SIG-M5 treated with dmso at 0.1 percent for 504 hours (cell line): ENCODE results near the gene GPR55.
A peak's percentile ranks its signal among the peaks of the same experiment; 100 is the strongest.
"Not testable (repeated sequence)": the region's sequence is repeated elsewhere in the genome, so short reads cannot be mapped to it uniquely, and the experiment has no call there.

ENCODE experiments used
- DNase-seq: peaks from one replicate; lab custom pipeline; 2025; ENCODE audit not compliant: unreplicated experiment; lab: John Stamatoyannopoulos, UW

The GPR55 gene

DNA sequence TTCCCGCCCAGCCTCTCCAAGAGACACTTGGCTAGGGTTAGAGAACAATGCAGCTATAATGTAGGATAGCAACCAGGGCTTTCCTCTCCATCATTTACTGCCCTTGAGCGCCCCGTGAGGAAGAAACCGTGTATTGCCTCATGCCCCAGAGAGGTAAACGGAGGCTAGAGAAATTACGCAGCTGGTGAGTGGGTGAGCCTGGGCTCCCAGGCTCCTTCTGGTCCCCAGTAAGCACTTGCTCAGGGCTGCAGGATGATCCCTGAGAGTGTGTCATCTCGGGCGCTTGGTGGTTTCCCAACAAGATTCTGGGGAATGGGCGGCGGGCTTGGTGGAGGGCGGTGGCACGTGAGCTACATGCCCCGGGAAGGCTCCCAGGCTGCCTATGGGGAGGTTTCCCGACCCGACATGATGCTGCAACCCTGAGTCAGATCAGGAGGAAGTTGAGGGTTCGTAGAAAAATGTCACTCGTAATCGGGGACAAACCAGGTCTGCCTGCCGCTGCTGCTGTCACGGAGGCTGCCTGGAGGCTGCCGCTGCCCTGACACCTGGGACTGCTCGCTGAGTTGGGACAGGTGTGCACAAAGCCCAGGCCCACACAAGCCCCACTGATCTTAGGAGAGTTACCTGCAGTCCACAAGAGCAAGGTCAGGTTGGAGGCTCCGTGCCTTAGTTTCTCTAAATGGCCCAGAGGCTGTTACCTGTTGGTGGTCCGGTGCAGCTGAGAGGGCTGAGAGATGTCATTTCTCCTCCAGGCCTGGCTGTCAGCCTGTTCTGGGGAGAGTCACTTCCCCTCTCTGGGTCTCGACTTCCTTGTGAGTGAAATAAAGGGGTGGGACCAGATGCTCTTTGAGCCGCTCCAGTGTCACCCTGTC, at the start of gene GPR55:
Gene GPR55, minus strand, starts transcription at position 773 of the 872 bp plus-strand sequence. CDS start 14,280 bp downstream, outside the sequence.
- peak; percentile 79 for DNase-seq

DNA sequence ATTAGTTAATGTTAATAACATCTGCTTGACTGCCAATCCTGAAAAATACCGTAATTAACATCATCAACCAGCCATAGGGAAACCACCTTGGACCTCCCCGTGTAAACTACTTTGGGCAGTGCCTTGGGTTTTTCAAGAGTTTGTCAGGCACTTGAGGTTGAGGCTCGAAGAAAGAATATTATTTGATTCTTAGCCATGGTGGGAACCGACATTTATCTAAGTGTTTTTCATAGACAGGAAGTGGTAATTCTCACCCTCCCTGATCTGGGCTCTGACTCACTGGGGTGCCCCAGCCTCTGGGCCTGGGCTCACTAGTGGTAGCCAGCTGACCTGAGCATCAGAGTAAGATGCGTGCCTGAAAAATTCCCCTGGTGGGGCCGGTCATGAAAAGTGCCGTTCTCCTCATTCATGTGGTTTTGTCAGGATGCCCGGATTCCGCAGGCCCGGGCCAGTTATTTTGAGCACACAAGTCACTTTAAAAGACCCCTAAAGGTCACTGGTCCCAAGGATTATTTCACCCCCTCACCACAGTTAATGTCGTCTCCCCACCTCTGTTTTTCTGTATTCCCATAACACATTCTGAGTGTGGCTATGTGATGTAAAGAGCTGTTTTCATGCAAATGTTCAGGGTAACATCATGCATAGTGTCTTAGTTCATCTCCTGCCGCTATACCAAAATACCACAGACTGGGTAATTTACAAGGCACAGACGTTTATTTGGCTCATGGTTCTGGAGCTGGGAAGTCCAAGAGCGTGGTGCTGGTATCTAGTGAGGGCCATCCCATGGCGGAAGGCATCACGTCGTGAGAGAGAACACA, 49.3 kb upstream of the GPR55 start:
- no peak for DNase-seq

- DNase-seq: no peak
These were observed 47.0 kb upstream of the GPR55 start for GRCh38 chr2:230972046-230972445.

DNA sequence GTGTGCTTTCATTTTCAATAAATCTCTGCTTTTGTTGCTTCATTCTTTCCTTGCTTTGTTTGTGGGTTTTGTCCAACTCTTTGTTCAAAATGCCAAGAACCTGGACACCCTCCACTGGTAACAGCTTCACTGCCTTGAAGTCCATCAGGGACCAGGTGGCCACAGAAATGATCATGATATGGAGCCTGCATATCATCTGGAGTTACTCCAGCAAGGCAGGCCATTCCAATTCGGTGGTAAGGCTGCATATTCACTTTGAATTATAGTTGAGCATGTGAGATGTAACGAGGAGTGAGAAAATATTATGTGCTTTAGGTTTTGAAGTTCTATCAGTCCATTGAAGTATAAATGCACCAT, 44.6 kb upstream of the GPR55 start:
- no peak for DNase-seq

DNA sequence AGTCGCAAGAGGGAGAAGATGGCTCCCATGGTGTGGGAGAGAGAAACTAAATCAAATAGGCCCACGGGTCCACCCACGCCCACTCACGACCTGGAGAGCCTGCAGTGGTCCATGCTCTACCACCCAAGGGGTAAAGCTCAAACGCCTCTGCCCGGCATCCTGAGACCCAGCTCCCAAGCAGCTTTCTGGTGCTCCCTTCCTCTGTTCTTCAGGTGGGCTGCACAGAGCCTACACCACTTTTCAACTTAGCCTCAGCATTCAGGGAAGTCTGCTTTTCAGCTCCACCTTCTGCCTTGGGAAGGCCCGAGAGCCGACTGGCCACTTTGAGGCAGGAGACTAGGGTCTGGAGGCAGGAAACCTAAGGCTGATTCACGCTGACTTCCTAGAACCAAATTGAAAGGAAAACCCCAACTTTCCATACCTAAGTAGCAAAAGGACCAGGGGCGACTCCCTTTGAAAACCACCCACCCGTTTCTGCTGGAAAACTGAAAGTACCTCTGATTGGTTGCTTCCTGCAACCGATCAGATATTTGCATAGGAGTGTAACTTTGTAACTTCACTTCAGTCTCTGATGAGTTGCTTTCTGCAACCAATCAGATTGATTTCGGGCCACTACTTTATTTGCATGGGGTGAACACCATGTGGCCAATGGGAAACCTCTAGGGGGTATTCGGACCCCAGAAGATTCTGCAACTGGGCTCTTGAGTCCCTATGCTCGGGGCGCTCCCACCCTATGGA, 44.0 kb upstream of the GPR55 start:
- DNase-seq: no peak

DNA sequence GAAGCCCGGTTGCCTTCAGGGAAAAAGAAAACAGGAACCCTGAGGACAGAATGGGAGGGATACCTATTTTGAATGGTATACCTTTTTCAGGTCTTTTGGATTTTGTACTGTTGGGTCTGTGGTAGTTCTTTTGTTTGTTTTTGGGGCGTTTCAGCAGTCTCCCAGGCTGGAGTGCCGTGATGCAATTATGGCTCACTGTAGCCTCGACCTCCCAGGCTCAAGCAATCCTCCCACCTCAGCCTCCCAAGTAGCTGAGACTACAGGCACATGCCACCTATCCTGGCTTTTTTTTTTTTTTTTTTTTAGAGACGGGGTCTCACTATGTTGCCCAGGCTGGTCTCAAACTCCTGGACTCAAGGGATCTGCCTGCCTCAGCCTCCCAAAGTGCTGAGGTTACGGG, 43.3 kb upstream of the GPR55 start:
- not testable (repeated sequence) for DNase-seq

- DNase-seq: no peak
These were observed 42.1 kb upstream of the GPR55 start for GRCh38 chr2:230967113-230967512.

GRCh38 chr2:230964136-230964730, 39.2 kb upstream of the GPR55 start:
- DNase-seq: no peak

DNA sequence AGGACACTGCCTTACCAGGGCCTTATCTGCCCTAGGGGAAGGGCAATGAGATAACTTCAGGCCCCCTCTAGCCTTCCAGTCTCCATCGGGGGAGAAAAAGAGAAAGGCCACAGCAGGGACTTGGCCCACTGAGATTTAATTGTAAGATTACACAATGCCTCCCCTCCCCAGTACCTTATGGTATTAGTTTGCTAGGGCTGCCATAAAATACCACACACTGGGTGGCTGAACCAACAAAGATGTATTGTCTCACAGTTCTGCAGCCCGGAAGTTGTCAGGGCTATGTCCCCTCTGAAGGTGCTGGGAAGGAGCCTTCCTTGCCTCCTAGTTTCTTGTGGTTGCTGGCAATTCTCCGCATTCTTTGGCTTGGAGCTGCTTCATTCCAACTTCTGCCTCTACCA, 36.0 kb upstream of the GPR55 start:
- DNase-seq: no peak

DNA sequence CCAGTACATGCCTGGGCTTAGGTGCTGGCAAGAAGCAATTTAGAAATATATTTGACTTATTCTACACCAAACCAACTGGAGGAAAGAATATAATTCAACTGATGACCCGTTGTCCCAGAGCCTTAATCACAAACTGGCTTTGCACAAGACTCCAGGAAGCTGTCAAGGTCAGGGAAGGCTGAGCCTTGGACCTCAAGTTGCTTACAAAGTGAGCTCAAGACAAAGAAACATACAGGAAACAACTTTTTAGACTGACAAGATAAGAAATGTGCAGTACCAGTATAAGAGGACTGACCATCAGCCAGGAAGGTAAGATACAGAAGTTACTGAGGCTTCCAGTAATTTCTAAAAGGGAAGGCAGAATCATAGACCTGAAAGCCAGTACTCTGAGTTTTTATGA, 35.0 kb upstream of the GPR55 start:
- no peak for DNase-seq

DNA sequence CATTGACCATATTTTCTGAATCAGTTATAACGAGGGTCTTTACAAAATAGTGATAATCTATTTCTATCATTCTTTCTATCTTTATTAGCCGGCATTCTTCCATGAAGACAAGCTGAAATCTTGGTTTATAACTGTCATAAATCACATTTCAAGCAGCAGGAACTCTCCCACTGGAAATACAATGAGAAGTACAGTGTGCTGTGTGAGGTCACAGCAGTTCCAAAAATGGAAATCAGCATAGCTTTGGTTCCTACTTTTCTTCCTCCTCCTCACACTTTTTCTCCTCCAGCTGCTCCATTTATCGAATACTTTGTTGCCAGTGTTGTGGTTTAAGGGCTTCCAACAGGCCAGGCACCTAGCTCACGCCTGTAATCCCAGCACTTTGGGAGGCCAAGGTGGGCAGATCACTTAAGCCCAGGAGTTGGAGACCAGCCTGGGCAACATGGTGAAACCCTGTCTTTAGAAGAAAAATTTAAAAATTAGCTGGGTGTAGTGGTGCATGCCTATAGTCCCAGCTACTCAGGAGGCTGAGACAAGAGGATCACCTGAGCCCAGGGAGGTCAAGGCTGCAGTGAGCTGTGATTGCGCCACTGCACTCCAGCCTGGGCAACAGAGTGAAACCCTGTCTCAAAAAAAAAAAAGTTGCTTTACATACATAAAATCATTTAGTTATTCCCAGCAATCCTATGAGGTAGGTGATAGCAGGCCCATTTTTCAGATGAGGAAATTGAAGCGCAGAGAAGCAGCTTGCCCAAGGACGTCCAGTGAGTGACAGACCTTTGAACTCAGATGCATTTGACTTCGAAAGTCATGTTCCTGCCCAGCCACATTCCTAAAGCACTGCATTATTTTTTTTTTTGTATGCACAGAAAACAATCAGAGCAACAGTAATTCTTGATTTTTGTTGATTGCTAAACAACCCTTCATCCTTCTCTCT, 34.0 kb upstream of the GPR55 start:
- no peak for DNase-seq

DNA sequence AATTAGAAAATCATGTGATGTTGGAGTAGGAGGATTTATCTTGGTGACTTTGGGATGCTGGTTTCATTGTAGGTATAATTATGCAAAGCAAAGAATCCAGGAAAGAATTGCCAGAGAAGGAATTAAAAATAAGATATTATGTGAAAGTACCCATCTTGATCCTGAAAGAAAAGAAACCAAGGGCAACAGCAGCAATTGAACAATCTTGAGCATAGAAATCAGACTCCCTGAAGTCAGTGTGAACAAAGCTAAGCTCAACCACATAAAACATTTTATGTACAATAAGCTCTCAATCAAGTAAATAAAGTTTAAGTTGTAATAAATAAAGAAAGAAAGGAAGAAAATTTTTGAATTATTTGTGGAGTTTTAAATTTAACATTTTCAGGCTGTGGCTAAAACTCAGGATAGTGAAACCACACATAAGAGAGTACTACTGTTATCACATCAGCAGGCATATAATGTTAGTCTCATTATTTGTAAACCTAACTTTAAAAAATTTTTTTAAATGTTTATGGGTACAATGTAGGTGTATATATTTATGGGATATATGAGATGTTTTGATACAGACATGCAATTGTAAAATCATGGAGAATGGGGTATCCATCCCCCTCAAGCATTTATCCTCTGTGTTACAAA, 32.8 kb upstream of the GPR55 start:
- DNase-seq: no peak

DNA sequence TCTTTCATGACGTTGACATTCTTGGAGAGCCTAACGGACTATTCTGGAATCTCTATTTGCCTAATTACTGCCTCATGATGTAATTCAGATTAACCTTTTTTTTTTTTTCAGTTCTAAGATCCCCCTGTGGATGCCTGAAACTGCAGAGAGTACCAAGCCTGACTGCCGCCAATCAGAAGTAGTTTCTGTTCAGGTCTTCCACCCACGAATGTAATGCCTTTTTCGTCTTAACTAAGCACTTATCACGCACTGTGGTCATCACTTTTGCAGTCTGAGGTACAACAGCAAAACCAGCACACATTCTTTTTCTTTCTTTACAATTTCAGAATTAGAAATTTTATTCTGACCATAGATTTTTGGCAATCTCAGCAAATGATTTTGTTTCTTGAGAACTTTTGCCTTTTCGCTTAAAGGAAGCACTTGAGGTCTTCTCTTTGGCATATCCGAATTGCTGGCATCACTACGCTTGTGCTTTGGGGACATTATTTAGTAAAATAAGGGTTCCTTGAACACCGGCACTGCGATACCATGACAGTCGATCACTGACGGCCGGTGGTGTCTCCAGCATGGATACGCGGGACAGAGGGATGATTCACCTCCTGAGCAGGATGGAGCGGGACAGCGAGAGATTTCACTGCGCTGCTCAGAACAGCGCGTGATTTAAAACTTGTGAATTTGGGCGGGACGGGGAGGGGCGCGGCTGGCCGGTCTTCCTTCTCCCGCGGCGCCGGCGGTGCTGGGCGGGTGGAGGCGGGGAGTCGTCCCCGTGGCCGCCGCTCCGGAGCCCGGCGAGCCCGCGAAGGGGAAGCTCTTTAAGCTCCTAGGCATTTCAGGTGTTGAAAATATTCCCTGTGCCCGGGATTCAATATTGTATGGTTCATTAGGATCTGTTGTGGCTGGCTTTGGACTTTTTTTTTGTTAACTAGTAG, 32.0 kb upstream of the GPR55 start:
- DNase-seq: no peak

GRCh38 chr2:230955163-230955737, 30.2 kb upstream of the GPR55 start:
- DNase-seq: no peak

GRCh38 chr2:230954746-230955145, 29.7 kb upstream of the GPR55 start:
- DNase-seq: no peak

- no peak for DNase-seq
These were observed 28.8 kb upstream of the GPR55 start for GRCh38 chr2:230953845-230954244.

- DNase-seq: no peak
These were observed 27.3 kb upstream of the GPR55 start for GRCh38 chr2:230952226-230952956.
